Kidney epithelial cell (primary cell): ENCODE measurements around the gene LRRC49. TPM values are rescaled to one million over a fixed set of nuclear protein-coding genes. Genes with fewer than 3 reads are reported as not detected.

Source experiments
- DNase-seq: peaks from one replicate; pipeline ENCODE4 v3.0.0-alpha.2; 2010; ENCODE audit warnings: low read depth
- H3K27me3 ChIP-seq: 2 replicates; pipeline ENCODE4 v1.6.0; 2011; ENCODE audit warnings: low read length; ENCODE audit not compliant: control insufficient read depth, insufficient read depth
- H3K36me3 ChIP-seq: 2 replicates; pipeline ENCODE4 v1.5.1; 2011; ENCODE audit warnings: low read length; ENCODE audit not compliant: control insufficient read depth, insufficient read depth
- H3K4me3 ChIP-seq: 2 replicates; pipeline ENCODE4 v1.5.1; 2011; ENCODE audit warnings: low read depth, mild to moderate bottlenecking, control low read depth, low read length
- CTCF ChIP-seq: IDR thresholded peaks from 2 replicates; pipeline ENCODE4 v1.5.1; 2011; ENCODE audit warnings: mild to moderate bottlenecking, moderate library complexity, low read length, control low read depth, inconsistent platforms; ENCODE audit not compliant: insufficient read depth, poor library complexity, severe bottlenecking
- total RNA-seq: library from RNA; depleted of rRNA; stranded (reverse); fragments of >200 nt; gene quantifications from 2 replicates; pipeline ENCODE4 v1.2.3, GENCODE V29; 2015

Gene LRRC49
- total RNA-seq, 1 donor from 2014 or later = 62.0 TPM

GRCh38 chr15:71057143-71057542 lies 164.5 kb downstream of the LRRC49 start:
- no peaks in the 10 kb centered on the region for H3K36me3 ChIP-seq
- no peak for TF ChIP-seq CTCF

GRCh38 chr15:71057581-71057980 lies 165.0 kb downstream of the LRRC49 start:
- DNase-seq = no peak
- no peak for TF ChIP-seq CTCF
- H3K36me3 ChIP-seq = no peaks in the 10 kb centered on the region
- H3K27me3 ChIP-seq = no peaks in the 10 kb centered on the region
- H3K4me3 ChIP-seq = no peak overlapping the region

More at GRCh38 chr15:71057143-71057542, 164.5 kb downstream of the LRRC49 start:
- no peak for DNase-seq
- Histone ChIP-seq H3K4me3 (no peak overlapping the region), H3K27me3 (no peaks in the 10 kb centered on the region)

GRCh38 chr15:71060983-71061382 lies 168.4 kb downstream of the LRRC49 start:
- no peaks in the 10 kb centered on the region for H3K27me3 ChIP-seq
- H3K36me3 ChIP-seq = no peaks in the 10 kb centered on the region
- no peak for DNase-seq
- no peak for TF ChIP-seq CTCF
- no peak overlapping the region for H3K4me3 ChIP-seq

- TF ChIP-seq CTCF = no peak
- no peaks in the 10 kb centered on the region for H3K27me3 ChIP-seq
- no peaks in the 10 kb centered on the region for H3K36me3 ChIP-seq
- no peak overlapping the region for H3K4me3 ChIP-seq
- DNase-seq = no peak
Measured at GRCh38 chr15:71066983-71067382, 174.4 kb downstream of the LRRC49 start.

- H3K27me3 ChIP-seq = no peaks in the 10 kb centered on the region
- no peaks in the 10 kb centered on the region for H3K36me3 ChIP-seq
- H3K4me3 ChIP-seq = no peak overlapping the region
- TF ChIP-seq CTCF = no peak
- no peak for DNase-seq
Measured at GRCh38 chr15:71069693-71070092, 177.1 kb downstream of the LRRC49 start.

- no peak for TF ChIP-seq CTCF
- H3K4me3 ChIP-seq = no peak overlapping the region
- H3K36me3 ChIP-seq = no peaks in the 10 kb centered on the region
Measured at GRCh38 chr15:71071529-71071928, 178.9 kb downstream of the LRRC49 start.

More at GRCh38 chr15:71071529-71071928, 178.9 kb downstream of the LRRC49 start:
- no peak for DNase-seq
- no peaks in the 10 kb centered on the region for H3K27me3 ChIP-seq
